Mammary epithelial cell (primary cell): ENCODE results near the gene KSR1.

Experiments used
- EZH2 ChIP-seq: IDR thresholded peaks from 2 replicates; pipeline ENCODE4 v1.6.1; 2012; ENCODE audit warnings: low read length, inconsistent platforms, borderline replicate concordance
- TF ChIP-seq, protein P1 (sequence below), 2 donors: IDR thresholded peaks in 1 of 2; conservative IDR thresholded peaks in 1 of 2; 2 replicates each; pipeline ENCODE4 v1.5.1; 2011 to 2012; ENCODE audit warnings: inconsistent platforms in 2 of 2, low read length in 2 of 2, mild to moderate bottlenecking in 2 of 2, control low read depth in 1 of 2, low read depth in 1 of 2; ENCODE audit not compliant: insufficient read depth in 1 of 2; ENCODE audit errors: extremely low read depth in 1 of 2

- TF ChIP-seq, protein P1, sequence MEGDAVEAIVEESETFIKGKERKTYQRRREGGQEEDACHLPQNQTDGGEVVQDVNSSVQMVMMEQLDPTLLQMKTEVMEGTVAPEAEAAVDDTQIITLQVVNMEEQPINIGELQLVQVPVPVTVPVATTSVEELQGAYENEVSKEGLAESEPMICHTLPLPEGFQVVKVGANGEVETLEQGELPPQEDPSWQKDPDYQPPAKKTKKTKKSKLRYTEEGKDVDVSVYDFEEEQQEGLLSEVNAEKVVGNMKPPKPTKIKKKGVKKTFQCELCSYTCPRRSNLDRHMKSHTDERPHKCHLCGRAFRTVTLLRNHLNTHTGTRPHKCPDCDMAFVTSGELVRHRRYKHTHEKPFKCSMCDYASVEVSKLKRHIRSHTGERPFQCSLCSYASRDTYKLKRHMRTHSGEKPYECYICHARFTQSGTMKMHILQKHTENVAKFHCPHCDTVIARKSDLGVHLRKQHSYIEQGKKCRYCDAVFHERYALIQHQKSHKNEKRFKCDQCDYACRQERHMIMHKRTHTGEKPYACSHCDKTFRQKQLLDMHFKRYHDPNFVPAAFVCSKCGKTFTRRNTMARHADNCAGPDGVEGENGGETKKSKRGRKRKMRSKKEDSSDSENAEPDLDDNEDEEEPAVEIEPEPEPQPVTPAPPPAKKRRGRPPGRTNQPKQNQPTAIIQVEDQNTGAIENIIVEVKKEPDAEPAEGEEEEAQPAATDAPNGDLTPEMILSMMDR (conservative IDR thresholded peaks at IDR 0.05 in 1 of 2, IDR thresholded peaks at IDR 0.05 in 1 of 2; ENCODE audit: extremely low read depth in 1 of 2, insufficient read depth in 1 of 2, low read depth in 1 of 2, low read length in 2 of 2): peak; percentile 95 to 99
- TF ChIP-seq EZH2: no peak
These were observed 146.6 kb downstream of the KSR1 start for GRCh38 chr17:27602721-27603420.
